B cell (primary cell): ENCODE data around the gene TIMM8B.

ENCODE experiments used
- CTCF ChIP-seq: fragments of 200-600 bp; IDR thresholded peaks from one replicate; pipeline ENCODE4 v1.8.0; 2022; ENCODE audit warnings: antibody characterized with exemption, mild to moderate bottlenecking
- EZH2 ChIP-seq: IDR thresholded peaks from 2 replicates; pipeline ENCODE4 v1.6.1; 2012; ENCODE audit warnings: borderline replicate concordance, low read depth, mild to moderate bottlenecking, moderate library complexity, low read length; ENCODE audit not compliant: insufficient read depth, poor library complexity, severe bottlenecking

DNA sequence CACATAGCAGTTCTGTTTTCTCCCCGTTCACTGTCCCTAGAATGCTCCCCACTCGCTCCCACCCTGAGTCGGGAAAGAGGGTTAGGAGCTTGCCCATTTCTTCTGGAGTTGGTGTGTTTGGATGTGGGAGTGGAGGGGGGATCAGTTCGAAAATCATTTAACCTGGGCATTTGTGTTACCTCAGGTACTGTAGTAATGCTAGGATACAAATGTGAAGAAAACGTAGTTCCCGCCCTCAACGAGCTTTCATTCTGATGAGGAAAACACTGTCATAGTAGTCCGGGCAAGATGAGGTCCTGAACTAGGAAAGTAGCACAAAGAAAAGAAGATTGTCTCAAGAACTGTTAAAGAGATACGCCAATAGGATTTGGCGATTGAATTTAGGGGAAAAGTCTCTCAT lies 656 bp upstream of the TIMM8B start:
- TF ChIP-seq CTCF (no peak), EZH2 (no peak)
